Epidermal melanocyte (primary cell): ENCODE measurements around the gene KLHL25.

Experiments
- DNase-seq: peaks from one replicate; pipeline ENCODE4 v3.0.0; 2011; ENCODE audit warnings: low spot score; ENCODE audit not compliant: insufficient read length

KLHL25 gene

DNA sequence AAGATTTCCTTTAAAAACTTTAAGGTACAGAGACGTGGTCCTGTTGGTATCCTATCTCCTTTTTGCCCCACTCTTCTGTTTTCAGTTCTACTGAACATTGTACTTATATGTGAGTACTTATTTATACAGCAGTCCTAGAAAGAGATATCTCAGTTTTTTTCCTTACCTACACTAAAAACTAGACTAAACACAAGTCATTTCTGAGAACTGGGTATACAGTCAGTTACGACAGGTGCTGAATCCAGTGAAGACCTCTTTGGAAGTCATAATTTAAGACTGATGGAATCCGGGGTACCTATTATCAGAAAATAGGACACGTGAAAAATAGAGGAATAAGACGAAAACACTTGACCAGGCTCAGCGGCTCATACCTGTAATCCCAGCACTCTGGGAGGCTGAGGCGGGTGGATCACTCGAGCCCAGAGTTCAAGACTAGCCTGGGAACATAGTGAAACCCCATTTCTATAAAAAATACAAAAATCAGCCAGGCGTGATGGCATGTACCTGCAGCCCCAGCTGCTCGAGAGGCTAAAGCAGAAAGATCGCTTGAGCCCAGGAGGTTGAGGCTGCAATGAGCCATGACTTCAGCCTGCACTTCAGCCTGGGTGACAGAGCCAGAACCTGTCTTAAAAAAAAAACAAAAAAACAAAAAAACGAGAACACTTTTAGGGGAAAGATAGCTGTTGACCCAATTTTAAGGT, 76.3 kb downstream of the KLHL25 start:
- no peak for DNase-seq

DNA sequence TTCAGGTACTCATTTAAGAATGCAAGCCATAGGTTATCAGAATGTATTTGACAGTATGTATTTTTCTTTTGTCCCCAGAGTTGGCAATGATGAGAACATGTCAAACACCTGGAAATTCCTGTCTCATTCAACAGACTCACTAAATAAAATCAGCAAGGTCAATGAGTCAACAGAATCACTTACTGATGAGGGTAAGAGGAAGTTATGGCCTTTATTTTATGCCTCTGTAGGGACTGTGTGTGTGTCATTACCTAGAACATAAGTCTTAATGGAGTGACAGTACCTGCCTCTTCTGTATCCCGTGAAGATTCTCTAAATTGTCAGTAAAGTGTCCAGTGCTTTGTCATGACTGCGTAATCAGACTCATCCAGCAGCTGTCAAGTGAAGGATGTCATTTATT, 77.5 kb downstream of the KLHL25 start:
- no peak for DNase-seq

DNA sequence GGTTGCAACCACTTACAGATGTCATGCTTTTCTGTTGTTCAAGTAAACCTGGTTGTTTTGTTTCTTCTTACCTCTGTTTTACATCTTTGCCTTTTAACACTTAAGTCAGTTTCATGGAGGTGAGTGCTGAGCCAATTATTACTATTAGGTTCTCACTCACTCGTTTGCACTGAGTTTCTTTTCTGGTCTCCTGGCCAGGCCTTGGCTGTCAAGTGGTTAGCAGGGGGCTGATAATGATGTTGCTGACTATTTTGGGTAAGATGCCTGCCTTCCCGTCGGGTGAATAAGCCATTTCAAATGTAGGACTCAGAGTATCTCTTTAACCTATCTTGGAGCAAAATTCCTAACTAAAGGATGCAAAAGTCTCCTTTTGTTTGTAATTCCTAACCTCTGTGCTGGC, 78.5 kb downstream of the KLHL25 start:
- DNase-seq = no peak

DNA sequence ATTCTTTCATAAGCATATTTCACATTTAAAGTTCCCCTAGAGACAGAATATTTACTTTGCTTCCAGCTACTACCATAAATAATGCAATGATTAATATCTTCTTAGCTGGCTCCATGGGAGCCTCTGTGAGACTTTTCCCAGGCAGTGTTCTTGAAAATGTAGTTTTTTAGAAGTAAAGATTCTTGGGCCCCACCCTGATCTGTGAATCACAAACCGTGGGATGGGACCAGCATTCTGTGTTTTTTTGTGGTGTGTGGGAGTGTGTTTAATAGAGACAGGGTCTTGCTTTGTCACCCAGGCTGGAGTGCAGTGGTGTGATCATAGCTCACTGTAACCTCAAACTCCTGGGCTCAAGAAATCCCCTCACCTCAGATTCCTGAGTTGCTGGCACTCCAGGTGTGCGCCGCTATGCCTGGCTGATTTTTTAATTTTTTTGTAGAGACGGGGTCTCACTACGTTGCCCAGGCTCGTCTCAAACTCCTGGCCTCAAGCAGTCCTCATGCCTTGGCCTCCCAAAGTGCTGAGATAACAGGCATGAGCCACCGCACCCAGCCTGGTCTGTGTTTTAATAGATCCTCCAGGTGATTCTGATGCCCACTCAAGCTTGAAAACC, 83.0 kb downstream of the KLHL25 start:
- no peak for DNase-seq

DNA sequence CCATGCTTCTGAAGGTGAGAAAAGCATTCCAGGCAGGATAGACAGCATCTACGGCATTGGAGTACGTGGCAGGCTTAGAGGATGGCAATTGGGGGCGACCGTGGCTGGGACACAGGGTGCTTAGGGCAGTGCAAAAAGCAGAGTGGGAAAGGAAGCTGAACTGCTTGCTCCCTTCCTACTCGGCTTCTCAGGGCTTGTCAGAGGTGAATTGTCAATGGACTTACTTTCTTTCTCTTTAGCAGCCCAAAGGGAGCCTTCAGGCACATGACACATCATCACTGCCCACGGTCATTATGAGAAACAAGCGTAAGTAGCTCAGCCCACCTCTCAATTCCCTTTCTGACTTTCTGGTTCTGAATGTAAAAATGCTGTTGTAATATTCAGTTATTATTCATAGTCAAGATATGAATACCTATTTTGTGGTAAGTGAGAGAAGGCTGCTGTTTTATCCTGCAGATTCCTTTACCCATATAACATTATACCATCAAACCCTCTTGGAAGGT, 84.3 kb downstream of the KLHL25 start:
- no peak for DNase-seq
